Measurements from ENCODE around the gene KCND2.
A peak's percentile ranks its signal among the peaks of the same experiment; 100 is the strongest.
"Not testable (repeated sequence)": the region's sequence is repeated elsewhere in the genome, so short reads cannot be mapped to it uniquely, and the experiment has no call there.

KCND2 gene
- 0 to 0.08 (median 0) reads per million in 18 experiments for total RNA-seq

- no peak for DNase-seq
These were observed at the start of gene KCND2 for GRCh38 chr7:120272701-120273475. Gene KCND2 (plus strand): TSS chr7:120273175.

- DNase-seq: no peak
These were observed 46.8 kb upstream of the KCND2 start for GRCh38 chr7:120226188-120226587.

- DNase-seq: no peak
These were observed 45.7 kb upstream of the KCND2 start for GRCh38 chr7:120227255-120227654.

GRCh38 chr7:120229084-120229483 lies 43.9 kb upstream of the KCND2 start:
- no peak for DNase-seq

- DNase-seq: no peak
These were observed 39.6 kb upstream of the KCND2 start for GRCh38 chr7:120233338-120233737.

- not testable (repeated sequence) for DNase-seq
These were observed 32.6 kb upstream of the KCND2 start for GRCh38 chr7:120240350-120240749.

- no peak for DNase-seq
These were observed 31.0 kb upstream of the KCND2 start for GRCh38 chr7:120241973-120242372.

- no peak for DNase-seq
These were observed 18.1 kb upstream of the KCND2 start for GRCh38 chr7:120254845-120255244.

GRCh38 chr7:120256344-120257070 lies 16.5 kb upstream of the KCND2 start:
- no peak for DNase-seq

- DNase-seq: no peak
These were observed 13.6 kb upstream of the KCND2 start for GRCh38 chr7:120259386-120259785.

GRCh38 chr7:120260111-120260510 lies 12.9 kb upstream of the KCND2 start:
- DNase-seq: no peak

GRCh38 chr7:120272261-120272660 lies 714 bp upstream of the KCND2 start:
- peak in 1 of 2 donors; percentile 2 for DNase-seq

GRCh38 chr7:120273476-120273975 lies 551 bp downstream of the KCND2 start:
- no peak for DNase-seq

- DNase-seq: no peak
These were observed 1.5 kb downstream of the KCND2 start for GRCh38 chr7:120274482-120274881.

GRCh38 chr7:120274899-120275298 lies 1.9 kb downstream of the KCND2 start:
- DNase-seq: no peak

GRCh38 chr7:120276720-120277119 lies 3.7 kb downstream of the KCND2 start:
- DNase-seq: no peak

GRCh38 chr7:120278773-120279172 lies 5.8 kb downstream of the KCND2 start:
- no peak for DNase-seq

GRCh38 chr7:120280743-120281142 lies 7.8 kb downstream of the KCND2 start:
- no peak for DNase-seq

GRCh38 chr7:120293027-120293426 lies 20.1 kb downstream of the KCND2 start:
- DNase-seq: no peak

- no peak for DNase-seq
These were observed 29.2 kb downstream of the KCND2 start for GRCh38 chr7:120302190-120302589.

- no peak for DNase-seq
These were observed 30.1 kb downstream of the KCND2 start for GRCh38 chr7:120303105-120303504.

- no peak for DNase-seq
These were observed 31.7 kb downstream of the KCND2 start for GRCh38 chr7:120304674-120305073.

- no peak for DNase-seq
These were observed 35.1 kb downstream of the KCND2 start for GRCh38 chr7:120307991-120308545.

All from inflammatory macrophage (primary cell).